Measurements from ENCODE around the gene USP13. TPM values are rescaled to one million over a fixed set of nuclear protein-coding genes. Genes with fewer than 3 reads are reported as not detected.

Gene USP13
- total and polyA plus RNA-seq, 2 of the 13 experiments (the other 11 are each of a cell fraction or from before 2014, with no cell fraction given) = 15.9 to 36.7 TPM

DNA sequence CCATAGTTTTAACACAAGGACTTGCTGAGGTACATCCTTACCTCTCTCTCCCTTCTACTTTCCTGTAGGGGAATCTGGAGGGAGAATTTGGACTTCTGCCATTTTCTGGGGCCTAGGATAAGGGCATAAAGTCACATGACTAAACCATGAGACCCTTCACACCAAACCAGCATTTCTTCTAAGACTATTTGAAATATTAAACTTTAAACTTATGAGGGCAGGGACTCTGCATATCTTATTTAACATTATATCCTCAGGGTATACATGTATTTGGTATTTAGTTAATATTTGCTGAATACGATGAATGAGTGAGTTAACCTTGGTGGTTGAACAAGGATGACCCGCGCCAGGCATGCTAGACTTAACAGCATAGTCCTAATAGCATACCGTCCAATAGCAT is 63.4 kb downstream of the USP13 start (continued):
- TF ChIP-seq, protein P1, sequence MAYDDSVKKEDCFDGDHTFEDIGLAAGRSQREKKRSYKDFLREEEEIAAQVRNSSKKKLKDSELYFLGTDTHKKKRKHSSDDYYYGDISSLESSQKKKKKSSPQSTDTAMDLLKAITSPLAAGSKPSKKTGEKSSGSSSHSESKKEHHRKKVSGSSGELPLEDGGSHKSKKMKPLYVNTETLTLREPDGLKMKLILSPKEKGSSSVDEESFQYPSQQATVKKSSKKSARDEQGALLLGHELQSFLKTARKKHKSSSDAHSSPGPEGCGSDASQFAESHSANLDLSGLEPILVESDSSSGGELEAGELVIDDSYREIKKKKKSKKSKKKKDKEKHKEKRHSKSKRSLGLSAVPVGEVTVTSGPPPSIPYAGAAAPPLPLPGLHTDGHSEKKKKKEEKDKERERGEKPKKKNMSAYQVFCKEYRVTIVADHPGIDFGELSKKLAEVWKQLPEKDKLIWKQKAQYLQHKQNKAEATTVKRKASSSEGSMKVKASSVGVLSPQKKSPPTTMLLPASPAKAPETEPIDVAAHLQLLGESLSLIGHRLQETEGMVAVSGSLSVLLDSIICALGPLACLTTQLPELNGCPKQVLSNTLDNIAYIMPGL (CRISPR knock-in tag; IDR thresholded peaks at IDR 0.05; ENCODE audit: borderline replicate concordance in 1 of 2, low read depth in 1 of 2) = no peak
- TF ChIP-seq STAG1 (CRISPR knock-in tag; IDR thresholded peaks at IDR 0.05) = no peak

DNA sequence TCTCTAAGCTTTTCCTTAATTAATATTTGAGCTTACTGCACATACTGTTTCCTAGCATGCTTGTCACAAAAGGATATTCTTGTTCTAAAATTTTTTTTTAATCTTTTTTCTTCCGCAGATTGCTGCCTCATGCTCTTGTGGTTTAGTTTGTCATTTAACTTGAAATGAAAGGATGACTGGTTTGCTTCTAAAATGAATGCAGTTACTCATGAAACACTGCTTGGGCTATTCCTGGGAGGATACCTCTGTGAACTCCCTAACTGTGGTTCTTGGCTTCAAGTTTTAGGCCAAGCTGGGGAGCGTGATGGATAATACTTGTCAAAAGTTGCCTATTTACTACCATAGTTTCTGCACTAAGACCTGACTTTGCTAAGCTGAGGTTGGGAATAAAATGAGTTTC is 64.0 kb downstream of the USP13 start:
- intact Hi-C loops (cut with micrococcal nuclease; ENCODE audit: unreplicated experiment) (no loop called here), in situ Hi-C loops (cut with HindIII; ENCODE audit: extremely low pct_ligation_motif_present, low pct_unique_long_range_greater_than_20kb) (no loop called here)
- 100% methylated on average over 2 of the region's 2 CpGs for WGBS (ENCODE audit: low lambda C conversion rate)

More for the DNA sequence above, 64.0 kb downstream of the USP13 start:
- Histone ChIP-seq H3K9ac (ENCODE audit: insufficient read depth, low read depth, low read length) (no peak overlapping the region), H3K36me3 (replicated peaks in 1 of 2; ENCODE audit: control insufficient read depth in 1 of 2, insufficient read depth in 2 of 2, low read length in 2 of 2) (peaks cover 9 to 34% of the 10 kb centered on the region in 2 experiments), H3K27me3 (ENCODE audit: control insufficient read depth in 1 of 2, insufficient read depth in 2 of 2, low read length in 2 of 2) (no peaks in the 10 kb centered on the region), H4K20me1 (ENCODE audit: insufficient read depth, low read length) (no peaks in the 10 kb centered on the region), H3K4me1 (ENCODE audit: insufficient read depth, low read length) (no peaks in the 10 kb centered on the region), H3K27ac (ENCODE audit: extremely low read length, insufficient read depth, low read length) (no peak overlapping the region), H3K4me2 (ENCODE audit: low read depth, low read length) (no peak overlapping the region), H3K4me3 (replicated peaks in 1 of 3; ENCODE audit: insufficient read depth in 1 of 3, low read depth in 2 of 3, low read length in 3 of 3) (no peak overlapping the region), H3K9me3 (ENCODE audit: low read length) (no peaks in the 10 kb centered on the region), H2AFZ (ENCODE audit: low read length) (no peak overlapping the region), H3K79me2 (ENCODE audit: insufficient read depth, low read length) (no peaks in the 10 kb centered on the region)
- TF ChIP-seq SNAI1 (CRISPR knock-in tag; IDR thresholded peaks at IDR 0.05; ENCODE audit: borderline replicate concordance) (no peak), IRF2 (CRISPR knock-in tag; IDR thresholded peaks at IDR 0.05) (no peak)
- TF ChIP-seq, protein P2, sequence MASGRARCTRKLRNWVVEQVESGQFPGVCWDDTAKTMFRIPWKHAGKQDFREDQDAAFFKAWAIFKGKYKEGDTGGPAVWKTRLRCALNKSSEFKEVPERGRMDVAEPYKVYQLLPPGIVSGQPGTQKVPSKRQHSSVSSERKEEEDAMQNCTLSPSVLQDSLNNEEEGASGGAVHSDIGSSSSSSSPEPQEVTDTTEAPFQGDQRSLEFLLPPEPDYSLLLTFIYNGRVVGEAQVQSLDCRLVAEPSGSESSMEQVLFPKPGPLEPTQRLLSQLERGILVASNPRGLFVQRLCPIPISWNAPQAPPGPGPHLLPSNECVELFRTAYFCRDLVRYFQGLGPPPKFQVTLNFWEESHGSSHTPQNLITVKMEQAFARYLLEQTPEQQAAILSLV (CRISPR knock-in tag; IDR thresholded peaks at IDR 0.05; ENCODE audit: borderline replicate concordance) = no peak
- TF ChIP-seq, protein P3, sequence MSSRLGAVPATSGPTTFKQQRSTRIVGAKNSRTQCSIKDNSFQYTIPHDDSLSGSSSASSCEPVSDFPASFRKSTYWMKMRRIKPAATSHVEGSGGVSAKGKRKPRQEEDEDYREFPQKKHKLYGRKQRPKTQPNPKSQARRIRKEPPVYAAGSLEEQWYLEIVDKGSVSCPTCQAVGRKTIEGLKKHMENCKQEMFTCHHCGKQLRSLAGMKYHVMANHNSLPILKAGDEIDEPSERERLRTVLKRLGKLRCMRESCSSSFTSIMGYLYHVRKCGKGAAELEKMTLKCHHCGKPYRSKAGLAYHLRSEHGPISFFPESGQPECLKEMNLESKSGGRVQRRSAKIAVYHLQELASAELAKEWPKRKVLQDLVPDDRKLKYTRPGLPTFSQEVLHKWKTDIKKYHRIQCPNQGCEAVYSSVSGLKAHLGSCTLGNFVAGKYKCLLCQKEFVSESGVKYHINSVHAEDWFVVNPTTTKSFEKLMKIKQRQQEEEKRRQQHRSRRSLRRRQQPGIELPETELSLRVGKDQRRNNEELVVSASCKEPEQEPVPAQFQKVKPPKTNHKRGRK (CRISPR knock-in tag; IDR thresholded peaks at IDR 0.05) = no peak
- no peak for ATAC-seq
- POLR2A ChIA-PET = no interaction called here
- BruUV-seq (replicated peaks) = no TSS peak
- no peak for DNase-seq (ENCODE audit: low spot score)
- no peak for FAIRE-seq
- CTCF ChIA-PET (ENCODE audit: low intra/inter-chr PET ratio, low total read pairs) = no interaction called here

All from HepG2 (cell line).